ENCODE data around the gene MYO10. TPM values are rescaled to one million over a fixed set of nuclear protein-coding genes. Genes with fewer than 3 reads are reported as not detected.

The MYO10 gene
- total and polyA plus RNA-seq, 2 of the 8 experiments (the other 6 are each of a cell fraction or from before 2014, with no cell fraction given): 21.5 to 107 TPM

DNA sequence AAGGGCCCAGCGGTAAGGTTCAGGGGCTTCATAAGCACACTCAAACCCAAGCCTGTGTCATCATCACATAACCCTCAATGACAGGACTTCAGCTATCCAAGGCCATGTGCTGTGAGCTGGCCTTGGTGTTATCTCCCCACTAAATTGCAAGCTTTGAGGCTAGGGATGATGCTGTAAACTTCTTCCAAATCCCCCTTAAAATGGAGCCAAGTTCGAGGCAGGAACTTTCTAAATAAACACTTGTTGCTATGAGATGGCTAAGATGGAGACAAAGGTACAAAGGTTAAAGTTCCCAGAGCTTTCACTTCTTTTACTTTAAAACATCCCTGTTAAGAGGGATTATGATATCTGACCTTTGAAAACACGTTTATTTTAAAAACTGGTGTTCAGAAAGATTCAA, 123.6 kb downstream of the MYO10 start:
- Histone ChIP-seq H2BK120ac (replicated peaks; ENCODE audit: low read depth, low read length) (no peak overlapping the region), H2BK20ac (ENCODE audit: low read length) (no peak overlapping the region), H2BK5ac (ENCODE audit: low read depth, low read length) (no peak overlapping the region), H2AK5ac (ENCODE audit: low read depth, low read length) (no peak overlapping the region), H3K9ac (replicated peaks in 1 of 4; ENCODE audit: extremely low read depth in 1 of 4, low read depth in 3 of 4, low read length in 3 of 4) (no peak overlapping the region), H4K20me1 (replicated peaks in 1 of 2; ENCODE audit: control insufficient read depth in 1 of 2, insufficient read depth in 2 of 2, low read length in 2 of 2) (peaks cover 2% of the 10 kb centered on the region in 2 experiments), H4K5ac (ENCODE audit: insufficient read length, low read depth, low read length) (no peak overlapping the region), H3K27ac (ENCODE audit: low read depth, low read length) (no peak overlapping the region), H3K27me3 (replicated peaks in 1 of 4; ENCODE audit: control insufficient read depth in 3 of 4, extremely low read depth in 1 of 4, insufficient read depth in 3 of 4, low read length in 3 of 4) (no peaks in the 10 kb centered on the region), H3K4me3 (ENCODE audit: extremely low read depth in 1 of 4, insufficient read depth in 2 of 4, low read depth in 3 of 4, low read length in 4 of 4) (no peak overlapping the region), H3K79me1 (ENCODE audit: low read depth, low read length) (peaks cover 7% of the 10 kb centered on the region; the same call in 1 of the 2 replicates), H4K8ac (ENCODE audit: extremely low read depth, insufficient read depth, low read length) (no peak overlapping the region), H3K9me3 (ENCODE audit: insufficient read depth in 2 of 2, low read depth in 1 of 2, low read length in 1 of 2) (no peaks in the 10 kb centered on the region), H3K23ac (ENCODE audit: insufficient read length) (no peak overlapping the region), H3K4ac (replicated peaks; ENCODE audit: insufficient read length, low read depth, low read length) (no peak overlapping the region), H2AFZ (ENCODE audit: low read length) (no peak overlapping the region), H3K4me1 (replicated peaks in 1 of 4; ENCODE audit: control insufficient read depth in 3 of 4, insufficient read depth in 4 of 4, low read length in 3 of 4) (no peaks in the 10 kb centered on the region), H2BK15ac (ENCODE audit: low read length) (no peak overlapping the region), H3K4me2 (ENCODE audit: insufficient read depth in 1 of 2, low read depth in 2 of 2, low read length in 2 of 2) (no peak overlapping the region), H3K23me2 (ENCODE audit: low read depth, low read length) (no peaks in the 10 kb centered on the region), H3K36me3 (ENCODE audit: control insufficient read depth in 2 of 4, insufficient read depth in 4 of 4, low read length in 3 of 4) (no peaks in the 10 kb centered on the region), H3K79me2 (ENCODE audit: control insufficient read depth in 1 of 2, insufficient read depth in 2 of 2, low read length in 2 of 2) (peaks cover 0 to 4% of the 10 kb centered on the region in 2 experiments; a peak in 2 of 4 replicates), H4K91ac (replicated peaks; ENCODE audit: insufficient read length, low read length) (no peak overlapping the region), H3K14ac (ENCODE audit: insufficient read length) (no peak overlapping the region), H3K18ac (ENCODE audit: extremely low read depth, low read length) (no peak overlapping the region), H2BK12ac (ENCODE audit: low read depth, low read length) (0 out of 2 replicates have a peak overlapping the region, but pooled peaks have one; percentile 68), H3K56ac (replicated peaks; ENCODE audit: insufficient read length, low read depth, low read length) (no peak overlapping the region)
- WGBS, 2 experiments (ENCODE audit: extremely low coverage in 1 of 2, insufficient coverage in 1 of 2, insufficient read length in 1 of 2, insufficient replicate concordance in 2 of 2, low coverage in 1 of 2, low lambda C conversion rate in 2 of 2, missing lambda C conversion rate in 1 of 2): 80% methylated on average over 3 of the region's 3 CpGs; no CpG with 5 or more reads in 1 of the 2 experiments
- DNase-seq (ENCODE audit: low read depth in 1 of 2, low spot score in 2 of 2) (no peak), FAIRE-seq (no peak)
- ChIA-PET CTCF (ENCODE audit: partially characterized antibody) (interaction anchor here (0.9 to 2.7 kb wide), 3 partner anchors 10 to 378 kb away, joined by 4 to 16 read pairs (median 5); no protein-coding TSS in a partner anchor), POLR2A (ENCODE audit: partially characterized antibody) (no interaction called here)
- TF ChIP-seq MAX (IDR thresholded peaks at IDR 0.05) (no peak), NANOG (IDR thresholded peaks at IDR 0.05; ENCODE audit: insufficient read depth, low read depth, low read length, poor library complexity, severe bottlenecking) (no peak), E2F6 (IDR thresholded peaks at IDR 0.05) (no peak), KDM5A (IDR thresholded peaks at IDR 0.05; ENCODE audit: low read length) (no peak), TCF12 (IDR thresholded peaks at IDR 0.05; ENCODE audit: low read depth, low read length) (no peak), MAFK (IDR thresholded peaks at IDR 0.05; ENCODE audit: low read depth, low read length) (no peak), KDM4A (IDR thresholded peaks at IDR 0.05; ENCODE audit: low read depth, low read length, severe bottlenecking) (no peak), SIRT6 (IDR thresholded peaks at IDR 0.05; ENCODE audit: low read length) (no peak), YY1 (IDR thresholded peaks at IDR 0.05; ENCODE audit: low read depth, low read length) (no peak), RXRA (IDR thresholded peaks at IDR 0.05; ENCODE audit: insufficient read depth, low read depth, low read length) (no peak), TAF7 (optimal IDR thresholded peaks at IDR 0.05; ENCODE audit: borderline replicate concordance, low read depth, low read length) (no peak), CTBP2 (IDR thresholded peaks at IDR 0.05; ENCODE audit: borderline replicate concordance, insufficient read depth, insufficient read length, low read length) (no peak), JUND (IDR thresholded peaks at IDR 0.05; ENCODE audit: low read length) (no peak), EGR1 (IDR thresholded peaks at IDR 0.05; ENCODE audit: borderline replicate concordance, low read depth, low read length) (no peak)
